ENCODE results near the gene MTERF4.

MTERF4 gene

DNA sequence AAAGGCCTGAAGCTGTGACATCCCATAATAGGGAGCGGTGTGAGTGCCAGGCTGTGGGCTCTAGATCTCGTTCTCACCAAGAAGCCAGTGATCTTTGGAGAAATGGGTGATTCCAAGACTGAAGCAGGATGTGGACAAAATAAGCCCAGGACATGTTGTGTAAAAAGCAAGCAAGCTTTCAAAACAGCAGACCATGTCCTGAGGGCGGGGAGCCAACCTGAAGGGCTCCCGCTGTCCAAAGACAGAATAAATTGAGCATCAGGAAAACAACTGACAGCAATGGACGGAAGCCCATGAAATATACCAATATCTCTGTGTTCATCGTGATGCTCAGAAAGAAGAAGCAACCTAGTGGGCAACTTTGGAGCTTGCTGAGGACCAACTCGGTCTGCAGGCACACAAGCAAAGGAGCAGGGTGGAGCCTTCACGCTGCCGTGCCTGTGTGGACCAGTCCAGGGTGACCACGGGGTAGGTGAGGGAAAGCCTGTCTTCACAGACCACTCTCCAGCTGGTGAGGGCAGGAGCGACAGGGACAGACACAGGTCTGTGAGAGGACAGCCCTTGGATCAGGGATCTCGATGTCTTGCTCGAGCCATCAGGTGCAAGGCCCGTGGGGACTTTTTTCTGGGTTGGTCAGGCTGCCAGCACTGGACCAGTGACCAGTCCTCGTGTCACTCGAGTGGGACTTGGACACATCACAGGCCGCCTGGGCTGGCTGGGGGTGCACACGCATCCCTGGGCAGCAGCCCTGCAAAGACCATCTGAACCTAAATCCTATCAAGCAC is 21.5 kb downstream of the MTERF4 start:
- no peak for DNase-seq (ENCODE audit: low spot score)
- CTCF ChIA-PET, result interaction anchor here (0.8 kb wide), 1 partner anchor 488 kb away, joined by 3 read pairs; no protein-coding TSS in a partner anchor

GRCh38 chr2:241074901-241075540 is 27.1 kb downstream of the MTERF4 start:
- no peak overlapping the region for H3K27ac ChIP-seq
- POLR2A ChIA-PET (ENCODE audit: low non-redundant PET), result no interaction called here
- CTCF ChIA-PET, result no interaction called here

More for the DNA sequence above, 21.5 kb downstream of the MTERF4 start:
- TF ChIP-seq, protein P1, sequence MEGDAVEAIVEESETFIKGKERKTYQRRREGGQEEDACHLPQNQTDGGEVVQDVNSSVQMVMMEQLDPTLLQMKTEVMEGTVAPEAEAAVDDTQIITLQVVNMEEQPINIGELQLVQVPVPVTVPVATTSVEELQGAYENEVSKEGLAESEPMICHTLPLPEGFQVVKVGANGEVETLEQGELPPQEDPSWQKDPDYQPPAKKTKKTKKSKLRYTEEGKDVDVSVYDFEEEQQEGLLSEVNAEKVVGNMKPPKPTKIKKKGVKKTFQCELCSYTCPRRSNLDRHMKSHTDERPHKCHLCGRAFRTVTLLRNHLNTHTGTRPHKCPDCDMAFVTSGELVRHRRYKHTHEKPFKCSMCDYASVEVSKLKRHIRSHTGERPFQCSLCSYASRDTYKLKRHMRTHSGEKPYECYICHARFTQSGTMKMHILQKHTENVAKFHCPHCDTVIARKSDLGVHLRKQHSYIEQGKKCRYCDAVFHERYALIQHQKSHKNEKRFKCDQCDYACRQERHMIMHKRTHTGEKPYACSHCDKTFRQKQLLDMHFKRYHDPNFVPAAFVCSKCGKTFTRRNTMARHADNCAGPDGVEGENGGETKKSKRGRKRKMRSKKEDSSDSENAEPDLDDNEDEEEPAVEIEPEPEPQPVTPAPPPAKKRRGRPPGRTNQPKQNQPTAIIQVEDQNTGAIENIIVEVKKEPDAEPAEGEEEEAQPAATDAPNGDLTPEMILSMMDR (conservative IDR thresholded peaks at IDR 0.05; ENCODE audit: low read depth), result no peak
- POLR2A ChIA-PET (ENCODE audit: low non-redundant PET), result no interaction called here
- no peak overlapping the region for H3K27ac ChIP-seq

GRCh38 chr2:241074065-241074818 is 27.8 kb downstream of the MTERF4 start:
- no peak for DNase-seq (ENCODE audit: low spot score)
- CTCF ChIA-PET, result no interaction called here
- POLR2A ChIA-PET (ENCODE audit: low non-redundant PET), result no interaction called here
- TF ChIP-seq, protein P1 (conservative IDR thresholded peaks at IDR 0.05; ENCODE audit: low read depth), result no peak
- no peak overlapping the region for H3K27ac ChIP-seq

More at GRCh38 chr2:241074901-241075540, 27.1 kb downstream of the MTERF4 start:
- no peak for DNase-seq (ENCODE audit: low spot score)
- TF ChIP-seq, protein P1 (conservative IDR thresholded peaks at IDR 0.05; ENCODE audit: low read depth), result no peak

GRCh38 chr2:241073166-241074064 is 28.7 kb downstream of the MTERF4 start:
- TF ChIP-seq, protein P1 (conservative IDR thresholded peaks at IDR 0.05; ENCODE audit: low read depth), result no peak
- DNase-seq (ENCODE audit: low spot score), result no peak
- CTCF ChIA-PET, result no interaction called here
- POLR2A ChIA-PET (ENCODE audit: low non-redundant PET), result no interaction called here
- H3K27ac ChIP-seq, result no peak overlapping the region

GRCh38 chr2:241072553-241073165 is 29.4 kb downstream of the MTERF4 start:
- no peak for DNase-seq (ENCODE audit: low spot score)
- ChIA-PET CTCF (interaction anchor here (0.6 kb wide), 1 partner anchor 154 kb away, joined by 3 read pairs; no protein-coding TSS in a partner anchor), POLR2A (ENCODE audit: low non-redundant PET) (no interaction called here)
- TF ChIP-seq, protein P1 (conservative IDR thresholded peaks at IDR 0.05; ENCODE audit: low read depth), result no peak
- no peak overlapping the region for H3K27ac ChIP-seq

All from RWPE1 (cell line).